GM12878 (cell line): Measurements from ENCODE around the gene DARS1.

Experiments
- CREB1 ChIP-seq: IDR thresholded peaks from 2 replicates; pipeline ENCODE4 v1.6.1; 2012; ENCODE audit warnings: low read depth, mild to moderate bottlenecking, inconsistent platforms
- CTCF ChIP-seq, 3 experiments: IDR thresholded peaks in 2 of 3; conservative IDR thresholded peaks in 1 of 3; 2 replicates each; pipeline ENCODE4 v1.5.1; 2011; ENCODE audit warnings: low read depth in 3 of 3, low read length in 3 of 3, mild to moderate bottlenecking in 3 of 3, control low read depth in 2 of 3, moderate library complexity in 2 of 3, inconsistent platforms in 1 of 3, mixed read lengths in 1 of 3; ENCODE audit not compliant: control insufficient read depth in 2 of 3, insufficient read depth in 1 of 3; ENCODE audit errors: extremely low read depth in 1 of 3
- EED ChIP-seq: sonication (generic); IDR thresholded peaks from 2 replicates; pipeline ENCODE4 v1.6.1; 2016; ENCODE audit warnings: antibody characterized with exemption, low read depth
- ELK1 ChIP-seq: IDR thresholded peaks from 2 replicates; pipeline ENCODE4 v1.6.1; 2012; ENCODE audit warnings: low read depth, low read length, improper control_type of control experiment
- FOXM1 ChIP-seq: IDR thresholded peaks from 2 replicates; pipeline ENCODE4 v1.6.1; 2012; ENCODE audit warnings: low read depth, mild to moderate bottlenecking, inconsistent platforms, low read length, moderate library complexity
- PAX5 ChIP-seq: IDR thresholded peaks from 2 replicates; pipeline ENCODE4 v1.6.1; 2011; ENCODE audit warnings: low read depth, low read length, borderline replicate concordance
- POLR2AphosphoS5 ChIP-seq: IDR thresholded peaks from 2 replicates; pipeline ENCODE4 v1.6.1; 2011; ENCODE audit warnings: mild to moderate bottlenecking, low read length, inconsistent platforms
- RBBP5 ChIP-seq: fragments of 200-600 bp; sonication (generic); conservative IDR thresholded peaks from 2 replicates; pipeline ENCODE4 v1.6.1; 2016
- RFX5 ChIP-seq: IDR thresholded peaks from 2 replicates; pipeline ENCODE4 v1.6.1; 2011; ENCODE audit warnings: low read depth, low read length, improper control_type of control experiment
- TCF7 ChIP-seq: IDR thresholded peaks from 2 replicates; pipeline ENCODE4 v1.6.1; 2014; ENCODE audit warnings: antibody characterized with exemption, borderline replicate concordance
- USF2 ChIP-seq: IDR thresholded peaks from 2 replicates; pipeline ENCODE4 v1.6.1; 2011; ENCODE audit warnings: low read depth, low read length, improper control_type of control experiment, borderline replicate concordance

GRCh38 chr2:136029149-136029548 lies 43.7 kb upstream of the DARS1 start:
- TF ChIP-seq PAX5 (peak; percentile 83; the same call in 1 of the 2 replicates), CREB1 (no peak), EED (peak; percentile 94), FOXM1 (peak; percentile 84; the same call in 1 of the 2 replicates), TCF7 (0 out of 2 replicates have a peak, but pooled peaks have one; percentile 21), POLR2AphosphoS5 (no peak), CTCF (IDR thresholded peaks at IDR 0.05 in 2 of 3, conservative IDR thresholded peaks at IDR 0.05 in 1 of 3; ENCODE audit: control insufficient read depth in 2 of 3, extremely low read depth in 1 of 3, insufficient read depth in 1 of 3, low read depth in 3 of 3, low read length in 3 of 3) (no peak), RBBP5 (no peak), USF2 (no peak), RFX5 (no peak), ELK1 (no peak)
